ENCODE measurements around the gene FAM200B.

DNA sequence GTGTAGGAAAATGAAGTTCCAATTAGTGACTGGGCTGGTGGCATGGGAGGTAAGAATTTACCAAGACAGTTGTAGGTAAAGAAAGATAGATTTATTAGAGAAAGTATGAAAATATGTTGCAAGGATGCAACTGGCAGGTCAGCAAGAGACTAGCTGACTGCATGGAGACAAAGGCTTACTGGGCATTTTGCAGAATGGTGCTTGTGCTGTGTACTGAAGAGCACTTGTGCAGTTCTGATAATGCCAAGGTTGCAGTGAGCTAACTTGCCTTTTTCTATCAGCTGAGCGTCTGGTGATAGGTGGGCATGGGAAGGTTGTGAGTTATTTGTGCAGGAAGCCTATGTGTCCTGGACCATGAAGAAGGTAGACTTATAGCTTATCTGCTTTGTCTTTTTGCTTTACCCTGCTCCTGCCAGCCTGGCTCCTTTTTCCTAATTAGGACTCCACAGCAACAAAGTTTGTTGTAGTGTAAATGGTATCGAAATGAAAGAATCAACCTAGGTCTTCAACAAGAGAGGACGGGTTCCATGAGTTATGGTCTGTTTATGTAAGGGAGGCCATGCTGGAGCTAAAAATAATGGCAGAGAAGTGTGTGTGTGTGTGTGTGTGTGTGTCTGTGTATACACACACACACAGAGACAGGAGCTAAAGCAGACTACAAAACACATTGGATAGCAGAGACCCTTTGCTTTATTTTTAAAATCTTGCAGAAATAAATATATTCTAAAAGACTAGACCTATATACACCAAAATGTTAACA lies 36.2 kb downstream of the FAM200B start:
- TF ChIP-seq EZH2 (IDR thresholded peaks at IDR 0.05; ENCODE audit: low read depth, unreplicated experiment) (no peak), EZH2phosphoT487 (IDR thresholded peaks at IDR 0.05; ENCODE audit: unreplicated experiment) (no peak), JUNB (IDR thresholded peaks at IDR 0.05; ENCODE audit: unreplicated experiment) (no peak)
- TF ChIP-seq, protein P1, sequence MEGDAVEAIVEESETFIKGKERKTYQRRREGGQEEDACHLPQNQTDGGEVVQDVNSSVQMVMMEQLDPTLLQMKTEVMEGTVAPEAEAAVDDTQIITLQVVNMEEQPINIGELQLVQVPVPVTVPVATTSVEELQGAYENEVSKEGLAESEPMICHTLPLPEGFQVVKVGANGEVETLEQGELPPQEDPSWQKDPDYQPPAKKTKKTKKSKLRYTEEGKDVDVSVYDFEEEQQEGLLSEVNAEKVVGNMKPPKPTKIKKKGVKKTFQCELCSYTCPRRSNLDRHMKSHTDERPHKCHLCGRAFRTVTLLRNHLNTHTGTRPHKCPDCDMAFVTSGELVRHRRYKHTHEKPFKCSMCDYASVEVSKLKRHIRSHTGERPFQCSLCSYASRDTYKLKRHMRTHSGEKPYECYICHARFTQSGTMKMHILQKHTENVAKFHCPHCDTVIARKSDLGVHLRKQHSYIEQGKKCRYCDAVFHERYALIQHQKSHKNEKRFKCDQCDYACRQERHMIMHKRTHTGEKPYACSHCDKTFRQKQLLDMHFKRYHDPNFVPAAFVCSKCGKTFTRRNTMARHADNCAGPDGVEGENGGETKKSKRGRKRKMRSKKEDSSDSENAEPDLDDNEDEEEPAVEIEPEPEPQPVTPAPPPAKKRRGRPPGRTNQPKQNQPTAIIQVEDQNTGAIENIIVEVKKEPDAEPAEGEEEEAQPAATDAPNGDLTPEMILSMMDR (conservative IDR thresholded peaks at IDR 0.05; ENCODE audit: low read depth in 2 of 2) = no peak

All from GM23338 (cell line).